Lung (tissue), 12 donors: ENCODE results near the gene MARCHF9. TPM values are rescaled to one million over a fixed set of nuclear protein-coding genes. Genes with fewer than 3 reads are reported as not detected.

Experiments
- ATAC-seq: fragments of 200-7000 bp; cut with Tn5 transposase; one replicate; pipeline ENCODE4 v1.9.1; 2020; ENCODE audit warnings: moderate number of reproducible peaks; ENCODE audit not compliant: insufficient read depth, low FRiP score
- DNase-seq, 3 donors: peaks; one replicate each; pipeline ENCODE4 v3.0.0-alpha.2; 2013 to 2017
- H3K27ac ChIP-seq, 2 donors: one replicate each; pipeline ENCODE4 v1.5.1; 2013; ENCODE audit warnings: mild to moderate bottlenecking in 2 of 2, moderate library complexity in 2 of 2, control low read depth in 1 of 2, inconsistent platforms in 1 of 2, low read depth in 1 of 2, low read length in 1 of 2
- H3K27me3 ChIP-seq, 3 donors: one replicate each; pipeline ENCODE4 v1.5.1; 2013; ENCODE audit warnings: low read length in 2 of 3; ENCODE audit not compliant: control insufficient read depth in 3 of 3, insufficient read depth in 3 of 3
- H3K36me3 ChIP-seq, 4 donors: one replicate each; pipeline ENCODE4 v1.5.1; 2013; ENCODE audit warnings: low read length in 4 of 4, mild to moderate bottlenecking in 1 of 4, moderate library complexity in 1 of 4; ENCODE audit not compliant: control insufficient read depth in 4 of 4, insufficient read depth in 4 of 4
- H3K4me1 ChIP-seq, 5 donors: one replicate each; pipeline ENCODE4 v1.5.1; 2013; ENCODE audit warnings: low read length in 5 of 5, mild to moderate bottlenecking in 2 of 5, moderate library complexity in 1 of 5; ENCODE audit not compliant: control insufficient read depth in 5 of 5, insufficient read depth in 5 of 5
- H3K4me3 ChIP-seq: one replicate; pipeline ENCODE4 v1.5.1; 2013; ENCODE audit warnings: mild to moderate bottlenecking, control low read depth, moderate library complexity
- H3K9ac ChIP-seq, 2 donors: one replicate each; pipeline ENCODE4 v1.5.1; 2013; ENCODE audit warnings: low read length in 2 of 2, control low read depth in 1 of 2; ENCODE audit not compliant: insufficient read depth in 1 of 2
- H3K9me3 ChIP-seq, 4 donors: one replicate each; pipeline ENCODE4 v1.5.1; 2013; ENCODE audit warnings: low read length in 3 of 4, mild to moderate bottlenecking in 1 of 4, moderate library complexity in 1 of 4; ENCODE audit not compliant: control insufficient read depth in 4 of 4, insufficient read depth in 3 of 4
- WGBS, 2 donors: extraction: QIAGEN DNeasy Blood & Tissue Kit; methylation state at CpG; one replicate each; pipeline ENCODE4 v1.1.7; 2013; 5-methylcytosine and 5-hydroxymethylcytosine counted together
- polyA plus RNA-seq, 2 donors: library from polyadenylated mRNA; stranded (reverse); fragments of 200-250 nt; gene quantifications; one replicate each; pipeline ENCODE4 v1.2.1, GENCODE V29; 2013
- total RNA-seq, 2 donors: library from RNA; depleted of rRNA in 1 of 2; stranded (reverse); fragments of >200 nt in 1 of 2; gene quantifications; one replicate each; pipeline ENCODE4 v1.2.1, GENCODE V29; 2014 to 2021
- TF ChIP-seq, protein P1 (sequence below): IDR thresholded peaks from 2 replicates; pipeline ENCODE4 v1.5.1; 2012; ENCODE audit warnings: mild to moderate bottlenecking; ENCODE audit errors: control extremely low read depth, extremely low read depth
- donor health status: control.
- donor health status: control.
- donor health status: Bipolar disorder and iron deficiency.
- donor health status: healthy.
- donor health status: DM: yes; HTN: yes; CAD: no.

The MARCHF9 gene
- total and polyA plus RNA-seq, 4 donors = 12.1 to 31.1 (median 18.5) TPM

GRCh38 chr12:57732726-57733593 is 21.9 kb upstream of the MARCHF9 start:
- TF ChIP-seq, protein P1, sequence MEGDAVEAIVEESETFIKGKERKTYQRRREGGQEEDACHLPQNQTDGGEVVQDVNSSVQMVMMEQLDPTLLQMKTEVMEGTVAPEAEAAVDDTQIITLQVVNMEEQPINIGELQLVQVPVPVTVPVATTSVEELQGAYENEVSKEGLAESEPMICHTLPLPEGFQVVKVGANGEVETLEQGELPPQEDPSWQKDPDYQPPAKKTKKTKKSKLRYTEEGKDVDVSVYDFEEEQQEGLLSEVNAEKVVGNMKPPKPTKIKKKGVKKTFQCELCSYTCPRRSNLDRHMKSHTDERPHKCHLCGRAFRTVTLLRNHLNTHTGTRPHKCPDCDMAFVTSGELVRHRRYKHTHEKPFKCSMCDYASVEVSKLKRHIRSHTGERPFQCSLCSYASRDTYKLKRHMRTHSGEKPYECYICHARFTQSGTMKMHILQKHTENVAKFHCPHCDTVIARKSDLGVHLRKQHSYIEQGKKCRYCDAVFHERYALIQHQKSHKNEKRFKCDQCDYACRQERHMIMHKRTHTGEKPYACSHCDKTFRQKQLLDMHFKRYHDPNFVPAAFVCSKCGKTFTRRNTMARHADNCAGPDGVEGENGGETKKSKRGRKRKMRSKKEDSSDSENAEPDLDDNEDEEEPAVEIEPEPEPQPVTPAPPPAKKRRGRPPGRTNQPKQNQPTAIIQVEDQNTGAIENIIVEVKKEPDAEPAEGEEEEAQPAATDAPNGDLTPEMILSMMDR = no peak
- no peak for ATAC-seq
- 77 to 84% methylated on average over 11 of the region's 11 CpGs for WGBS, 2 donors
- no peak overlapping the region for H3K4me3 ChIP-seq
- no peak overlapping the region for H3K9ac ChIP-seq
- DNase-seq = no peak
- peaks cover 0 to 9% (median under 1%) of the 10 kb centered on the region in 5 donors for H3K4me1 ChIP-seq
- H3K9me3 ChIP-seq = no peaks in the 10 kb centered on the region
- H3K27me3 ChIP-seq = peaks cover 0 to 78% (median 66%) of the 10 kb centered on the region in 3 donors
- H3K27ac ChIP-seq = no peak overlapping the region
- H3K36me3 ChIP-seq = peaks cover 0 to 2% (median 0%) of the 10 kb centered on the region in 4 donors

DNA sequence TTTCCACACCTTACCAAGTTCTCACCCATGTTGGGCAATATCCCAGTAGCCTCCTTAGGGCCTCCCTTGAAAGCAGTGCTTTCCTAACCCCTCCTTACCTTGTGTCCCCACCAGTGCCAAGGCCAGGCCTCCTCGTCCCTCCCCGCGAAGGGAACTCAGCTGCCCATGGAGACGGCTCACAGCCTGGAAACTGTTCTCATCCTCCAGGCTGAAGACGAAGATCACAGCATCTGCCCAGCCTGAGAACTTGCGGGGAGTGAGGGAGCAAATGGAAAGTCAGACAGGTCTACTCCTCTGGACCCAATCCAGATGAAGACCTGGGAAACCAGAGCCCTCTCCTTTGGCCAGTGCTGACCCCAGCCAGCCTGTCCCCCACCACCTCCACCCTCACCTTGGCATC is 21.0 kb upstream of the MARCHF9 start:
- peaks cover 0 to 77% (median 67%) of the 10 kb centered on the region in 3 donors for H3K27me3 ChIP-seq
- H3K4me1 ChIP-seq = peaks cover 0 to 9% (median 6%) of the 10 kb centered on the region in 5 donors
- H3K27ac ChIP-seq = no peak overlapping the region
- H3K4me3 ChIP-seq = no peak overlapping the region
- WGBS, 2 donors = 85 to 87% methylated on average over 6 of the region's 6 CpGs
- TF ChIP-seq, protein P1 = no peak
- no peaks in the 10 kb centered on the region for H3K9me3 ChIP-seq
- H3K36me3 ChIP-seq = peaks cover 0 to 2% (median 0%) of the 10 kb centered on the region in 4 donors
- H3K9ac ChIP-seq = no peak overlapping the region
- DNase-seq (no peak), ATAC-seq (no peak)

- H3K4me3 ChIP-seq = no peak overlapping the region
- H3K9ac ChIP-seq = no peak overlapping the region
- 81 to 87% methylated on average over 4 of the region's 4 CpGs for WGBS, 2 donors
- H3K4me1 ChIP-seq = peaks cover 0 to 9% (median 6%) of the 10 kb centered on the region in 5 donors
- H3K36me3 ChIP-seq = peaks cover 0 to 1% (median 0%) of the 10 kb centered on the region in 4 donors
- H3K27ac ChIP-seq = no peak overlapping the region
- TF ChIP-seq, protein P1 = no peak
- DNase-seq (no peak), ATAC-seq (no peak)
- no peaks in the 10 kb centered on the region for H3K9me3 ChIP-seq
- H3K27me3 ChIP-seq = peaks cover 0 to 79% (median 73%) of the 10 kb centered on the region in 3 donors
Observed at GRCh38 chr12:57734591-57734990, 20.3 kb upstream of the MARCHF9 start.
